Panc1 (cell line): Measurements from ENCODE around the gene MYL3. TPM values are rescaled to one million over a fixed set of nuclear protein-coding genes. Genes with fewer than 3 reads are reported as not detected.

ENCODE experiments used
- ATAC-seq: fragments of 200-7000 bp; cut with Tn5 transposase; 2 replicates; pipeline ENCODE4 v1.9.1; 2020; ENCODE audit warnings: mild to moderate bottlenecking, moderate library complexity
- BruUV-seq: library from RNA; stranded (reverse); fragments of 400-500 nt; replicated peaks from 2 replicates; lab custom pipeline; 2021; lab: Mats Ljungman, UMichigan
- CTCF ChIA-PET: fragments of 300-600 bp; sonication (Branson Sonifier 250); formaldehyde crosslinking; loops from one replicate; lab custom pipeline; 2022; ENCODE audit warnings: antibody characterized with exemption; lab: Charles Lee
- POLR2A ChIA-PET: fragments of 300-600 bp; sonication (Branson Sonifier 250); formaldehyde crosslinking; loops from one replicate; lab custom pipeline; 2022; ENCODE audit warnings: antibody characterized with exemption; lab: Charles Lee
- DNase-seq: peaks from one replicate; pipeline ENCODE4 v3.0.0-alpha.2; 2010; ENCODE audit warnings: low read depth, low spot score
- H3K27ac ChIP-seq: 2 replicates; pipeline ENCODE4 v1.5.1; 2011; ENCODE audit warnings: mild to moderate bottlenecking, low read length, inconsistent platforms
- H3K27me3 ChIP-seq: fragments of 200-500 bp; sonication (Bioruptor generic); 2 replicates; pipeline ENCODE4 v1.6.0; 2014; ENCODE audit warnings: low read length, inconsistent platforms; ENCODE audit not compliant: control insufficient read depth, insufficient read depth
- H3K36me3 ChIP-seq: fragments of 200-500 bp; sonication (Bioruptor generic); 2 replicates; pipeline ENCODE4 v1.5.1; 2014; ENCODE audit warnings: inconsistent platforms, mild to moderate bottlenecking, low read length, moderate library complexity; ENCODE audit not compliant: control insufficient read depth, insufficient read depth
- H3K4me1 ChIP-seq: 2 replicates; pipeline ENCODE4 v1.5.1; 2011; ENCODE audit warnings: inconsistent platforms, mild to moderate bottlenecking, low read length, moderate library complexity; ENCODE audit not compliant: control insufficient read depth, insufficient read depth
- H3K4me3 ChIP-seq, 2 experiments: 2 replicates each; pipeline ENCODE4 v1.5.1; 2011 to 2012; ENCODE audit warnings: low read depth in 2 of 2, low read length in 2 of 2, mild to moderate bottlenecking in 2 of 2, inconsistent platforms in 1 of 2, moderate library complexity in 1 of 2
- H3K9me3 ChIP-seq: fragments of 200-500 bp; sonication (Bioruptor generic); 2 replicates; pipeline ENCODE4 v1.5.1; 2014; ENCODE audit warnings: low read depth, mild to moderate bottlenecking, inconsistent platforms, low read length, moderate library complexity; ENCODE audit not compliant: control insufficient read depth, insufficient read depth
- POLR2AphosphoS5 ChIP-seq: IDR thresholded peaks from 2 replicates; pipeline ENCODE4 v1.6.1; 2012; ENCODE audit warnings: mild to moderate bottlenecking, low read depth, low read length, moderate library complexity
- REST ChIP-seq, 2 experiments: IDR thresholded peaks; 2 replicates each; pipeline ENCODE4 v1.6.1; 2011 to 2012; ENCODE audit warnings: low read depth in 2 of 2, control low read depth in 1 of 2, low read length in 1 of 2, mild to moderate bottlenecking in 1 of 2, moderate library complexity in 1 of 2; ENCODE audit not compliant: insufficient read depth in 1 of 2
- SIN3A ChIP-seq: IDR thresholded peaks from 2 replicates; pipeline ENCODE4 v1.6.1; 2012; ENCODE audit warnings: low read depth, mild to moderate bottlenecking, low read length, moderate library complexity, borderline replicate concordance; ENCODE audit not compliant: insufficient read depth
- TCF7L2 ChIP-seq: IDR thresholded peaks from 2 replicates; pipeline ENCODE4 v1.6.1; 2011; ENCODE audit warnings: mild to moderate bottlenecking, low read depth, low read length, inconsistent platforms
- in situ Hi-C: cut with HindIII; loops from 2 replicates; pipeline ENCODE4 v1.10.0; 2016; ENCODE audit warnings: low sequenced_read_pairs, low pct_unique_long_range_greater_than_20kb
- intact Hi-C: fragments of 100-400 bp; cut with micrococcal nuclease; formaldehyde crosslinking; loops from one replicate; pipeline ENCODE4 v1.10.0; 2022; ENCODE audit not compliant: unreplicated experiment
- total RNA-seq: library from RNA; stranded (reverse); gene quantifications from one replicate; pipeline ENCODE4 v1.2.1, GENCODE V29; 2021; ENCODE audit not compliant: unreplicated experiment
- TF ChIP-seq, protein P1 (sequence below): fragments of 450-650 bp; IDR thresholded peaks from 2 replicates; pipeline ENCODE4 v1.5.1; 2017; ENCODE audit warnings: mild to moderate bottlenecking

MYL3 gene
- total RNA-seq, 1 experiment from 2014 or later, result not detected

GRCh38 chr3:46845860-46846623 lies 17.2 kb downstream of the MYL3 start:
- intact Hi-C loops, result no loop called here
- in situ Hi-C loops, result no loop called here
- no peaks in the 10 kb centered on the region for H3K27me3 ChIP-seq
- BruUV-seq, result no TSS peak
- H3K4me3 ChIP-seq, result peak overlapping the region; percentile 32 to 45
- DNase-seq (no peak), ATAC-seq (peak; percentile 84)
- no peaks in the 10 kb centered on the region for H3K4me1 ChIP-seq
- H3K36me3 ChIP-seq, result no peaks in the 10 kb centered on the region
- H3K9me3 ChIP-seq, result no peaks in the 10 kb centered on the region
- no peak for TF ChIP-seq TCF7L2
- TF ChIP-seq, protein P1, sequence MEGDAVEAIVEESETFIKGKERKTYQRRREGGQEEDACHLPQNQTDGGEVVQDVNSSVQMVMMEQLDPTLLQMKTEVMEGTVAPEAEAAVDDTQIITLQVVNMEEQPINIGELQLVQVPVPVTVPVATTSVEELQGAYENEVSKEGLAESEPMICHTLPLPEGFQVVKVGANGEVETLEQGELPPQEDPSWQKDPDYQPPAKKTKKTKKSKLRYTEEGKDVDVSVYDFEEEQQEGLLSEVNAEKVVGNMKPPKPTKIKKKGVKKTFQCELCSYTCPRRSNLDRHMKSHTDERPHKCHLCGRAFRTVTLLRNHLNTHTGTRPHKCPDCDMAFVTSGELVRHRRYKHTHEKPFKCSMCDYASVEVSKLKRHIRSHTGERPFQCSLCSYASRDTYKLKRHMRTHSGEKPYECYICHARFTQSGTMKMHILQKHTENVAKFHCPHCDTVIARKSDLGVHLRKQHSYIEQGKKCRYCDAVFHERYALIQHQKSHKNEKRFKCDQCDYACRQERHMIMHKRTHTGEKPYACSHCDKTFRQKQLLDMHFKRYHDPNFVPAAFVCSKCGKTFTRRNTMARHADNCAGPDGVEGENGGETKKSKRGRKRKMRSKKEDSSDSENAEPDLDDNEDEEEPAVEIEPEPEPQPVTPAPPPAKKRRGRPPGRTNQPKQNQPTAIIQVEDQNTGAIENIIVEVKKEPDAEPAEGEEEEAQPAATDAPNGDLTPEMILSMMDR, result peak; percentile 65
- TF ChIP-seq SIN3A, result no peak
- no peak for TF ChIP-seq POLR2AphosphoS5
- no peak for TF ChIP-seq REST (IDR thresholded peaks at IDR 0.05; ENCODE audit: insufficient read depth in 1 of 2, low read depth in 2 of 2, low read length in 1 of 2)
- no peak overlapping the region for H3K27ac ChIP-seq
- ChIA-PET POLR2A (interaction anchor here (0.6 to 0.7 kb wide), 2 partner anchors 515 to 582 kb away, joined by 4 to 8 read pairs; no protein-coding TSS in a partner anchor), CTCF (interaction anchor here (0.6 to 0.7 kb wide), 2 partner anchors 90 to 1771 kb away, joined by 3 to 4 read pairs; no protein-coding TSS in a partner anchor)

GRCh38 chr3:46845397-46845859 lies 17.8 kb downstream of the MYL3 start:
- ATAC-seq (peak; percentile 73), DNase-seq (no peak)
- H3K36me3 ChIP-seq, result no peaks in the 10 kb centered on the region
- intact Hi-C loops, result no loop called here
- H3K4me1 ChIP-seq, result no peaks in the 10 kb centered on the region
- BruUV-seq, result no TSS peak
- H3K4me3 ChIP-seq, result peak overlapping the region; percentile 32 to 45
- in situ Hi-C loops, result no loop called here
- H3K9me3 ChIP-seq, result no peaks in the 10 kb centered on the region
- TF ChIP-seq TCF7L2 (no peak), SIN3A (no peak), REST (IDR thresholded peaks at IDR 0.05; ENCODE audit: insufficient read depth in 1 of 2, low read depth in 2 of 2, low read length in 1 of 2) (no peak), POLR2AphosphoS5 (no peak)
- TF ChIP-seq, protein P1, result no peak
- CTCF ChIA-PET, result no interaction called here
- POLR2A ChIA-PET, result interaction anchor here (0.6 to 0.7 kb wide), 2 partner anchors 515 to 582 kb away, joined by 4 to 8 read pairs; no protein-coding TSS in a partner anchor
- no peaks in the 10 kb centered on the region for H3K27me3 ChIP-seq
- no peak overlapping the region for H3K27ac ChIP-seq
